Measurements from ENCODE around the gene FBLN5.

FBLN5 gene

GRCh38 chr14:91861091-91861490 is 86.4 kb downstream of the FBLN5 start:
- no peak overlapping the region for H3K4me3 ChIP-seq (replicated peaks; ENCODE audit: low read depth, low read length)
- TF ChIP-seq CTCF (IDR thresholded peaks at IDR 0.05; ENCODE audit: low read depth, low read length, missing control alignments) = no peak
- DNase-seq (ENCODE audit: extremely low read depth, low read depth) = no peak

GRCh38 chr14:91860238-91860637 is 87.3 kb downstream of the FBLN5 start:
- DNase-seq (ENCODE audit: extremely low read depth, low read depth) = no peak

GRCh38 chr14:91858536-91859275 is 88.8 kb downstream of the FBLN5 start:
- no peak for TF ChIP-seq CTCF (IDR thresholded peaks at IDR 0.05; ENCODE audit: low read depth, low read length, missing control alignments)
- H3K4me3 ChIP-seq (replicated peaks; ENCODE audit: low read depth, low read length) = no peak overlapping the region
- peak; percentile 82 for DNase-seq (ENCODE audit: extremely low read depth, low read depth)

More at GRCh38 chr14:91860238-91860637, 87.3 kb downstream of the FBLN5 start:
- H3K4me3 ChIP-seq (replicated peaks; ENCODE audit: low read depth, low read length) = no peak overlapping the region
- no peak for TF ChIP-seq CTCF (IDR thresholded peaks at IDR 0.05; ENCODE audit: low read depth, low read length, missing control alignments)

GRCh38 chr14:91857614-91858013 is 89.9 kb downstream of the FBLN5 start:
- no peak overlapping the region for H3K4me3 ChIP-seq (replicated peaks; ENCODE audit: low read depth, low read length)
- no peak for DNase-seq (ENCODE audit: extremely low read depth, low read depth)
- no peak for TF ChIP-seq CTCF (IDR thresholded peaks at IDR 0.05; ENCODE audit: low read depth, low read length, missing control alignments)

- DNase-seq (ENCODE audit: extremely low read depth, low read depth) = no peak
- TF ChIP-seq CTCF (IDR thresholded peaks at IDR 0.05; ENCODE audit: low read depth, low read length, missing control alignments) = no peak
- H3K4me3 ChIP-seq (replicated peaks; ENCODE audit: low read depth, low read length) = no peak overlapping the region
Measured at GRCh38 chr14:91854327-91854934, 93.1 kb downstream of the FBLN5 start.

- TF ChIP-seq CTCF (IDR thresholded peaks at IDR 0.05; ENCODE audit: low read depth, low read length, missing control alignments) = no peak
- no peak for DNase-seq (ENCODE audit: extremely low read depth, low read depth)
- no peak overlapping the region for H3K4me3 ChIP-seq (replicated peaks; ENCODE audit: low read depth, low read length)
Measured at GRCh38 chr14:91851563-91851962, 95.9 kb downstream of the FBLN5 start.
